Measurements from ENCODE around the gene AMZ2.
A peak's percentile ranks its signal among the peaks of the same experiment; 100 is the strongest.
"Not testable (repeated sequence)": the region's sequence is repeated elsewhere in the genome, so short reads cannot be mapped to it uniquely, and the experiment has no call there.

Gene AMZ2

DNA sequence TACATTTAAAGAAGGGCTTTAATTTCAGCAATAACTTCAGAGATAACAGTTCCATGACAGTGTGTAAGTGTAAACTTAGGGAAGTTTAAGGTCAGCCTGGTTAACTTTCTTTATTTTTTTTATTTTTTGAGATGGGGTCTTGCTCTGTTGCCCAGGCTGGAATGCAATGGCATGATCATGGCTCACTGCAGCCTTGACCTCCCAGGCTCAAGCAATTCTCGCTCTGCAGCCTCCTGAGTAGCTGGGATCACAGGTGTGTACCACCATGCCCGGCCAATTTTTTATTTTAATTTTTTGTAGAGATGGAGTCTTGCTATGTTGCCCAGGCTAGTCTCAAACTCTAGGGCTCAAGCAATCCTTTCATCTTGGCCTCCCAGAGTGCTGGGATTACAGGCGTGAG lies 28.5 kb downstream of the AMZ2 start:
- DNase-seq; in situ Hi-C loops (cut with HindIII; ENCODE audit: low pct_ligation_motif_present, low pct_unique_long_range_greater_than_20kb, low sequenced_read_pairs): not testable (repeated sequence)

DNA sequence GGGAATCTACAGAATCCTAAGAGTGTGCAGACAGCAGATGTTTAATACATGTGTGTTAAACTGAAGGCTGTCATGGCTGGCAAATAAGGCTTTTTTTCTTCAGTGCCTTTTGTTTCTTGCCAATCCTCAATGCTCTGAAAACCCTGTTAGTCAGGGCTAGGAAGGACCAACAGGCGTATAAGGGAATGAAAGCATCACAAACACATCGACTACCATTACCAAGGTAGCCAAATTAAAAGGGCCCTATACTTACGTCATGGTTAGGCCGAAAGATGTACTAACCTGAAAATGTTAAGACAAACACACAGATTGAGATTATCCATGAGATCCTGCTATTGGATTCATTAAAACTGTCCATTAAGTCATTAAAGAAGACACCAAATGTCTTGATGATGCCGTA lies 30.0 kb downstream of the AMZ2 start:
- DNase-seq = no peak
- in situ Hi-C loops (cut with HindIII; ENCODE audit: low pct_ligation_motif_present, low pct_unique_long_range_greater_than_20kb, low sequenced_read_pairs) = no loop called here

DNA sequence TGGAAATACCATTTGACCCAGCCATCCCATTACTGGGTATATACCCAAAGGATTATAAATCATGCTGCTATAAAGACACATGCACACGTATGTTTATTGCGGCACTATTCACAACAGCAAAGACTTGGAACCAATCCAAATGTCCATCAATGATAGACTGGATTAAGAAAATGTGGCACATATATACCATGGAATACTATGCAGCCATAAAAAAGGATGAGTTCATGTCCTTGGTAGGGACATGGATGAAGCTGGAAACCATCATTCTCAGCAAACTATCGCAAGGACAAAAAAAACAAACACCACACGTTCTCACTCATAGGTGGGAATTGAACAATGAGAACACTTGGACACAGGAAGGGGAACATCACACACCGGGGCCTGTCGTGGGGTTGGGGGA lies 34.1 kb downstream of the AMZ2 start:
- DNase-seq; in situ Hi-C loops (cut with HindIII; ENCODE audit: low pct_ligation_motif_present, low pct_unique_long_range_greater_than_20kb, low sequenced_read_pairs): not testable (repeated sequence)

DNA sequence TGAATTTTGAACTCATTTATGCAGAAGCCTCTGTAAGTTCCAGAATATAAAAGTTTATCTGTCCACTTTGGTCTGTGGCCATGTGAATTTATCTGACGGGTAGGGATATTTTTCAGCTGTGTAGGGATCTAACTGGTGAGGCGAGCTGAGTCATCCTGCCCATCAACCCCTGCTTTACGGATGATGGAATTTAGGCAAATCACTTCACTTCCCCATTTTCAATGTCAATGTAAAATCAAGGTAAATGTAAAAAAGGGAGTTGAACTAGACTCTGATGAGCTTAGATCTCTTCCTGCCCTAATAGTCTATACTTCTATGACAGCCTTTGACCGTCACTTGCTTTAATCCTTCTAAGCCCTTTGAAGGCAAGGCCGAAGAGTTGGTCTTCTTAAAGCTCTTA lies 40.5 kb downstream of the AMZ2 start:
- DNase-seq = no peak
- in situ Hi-C loops (cut with HindIII; ENCODE audit: low pct_ligation_motif_present, low pct_unique_long_range_greater_than_20kb, low sequenced_read_pairs) = no loop called here

DNA sequence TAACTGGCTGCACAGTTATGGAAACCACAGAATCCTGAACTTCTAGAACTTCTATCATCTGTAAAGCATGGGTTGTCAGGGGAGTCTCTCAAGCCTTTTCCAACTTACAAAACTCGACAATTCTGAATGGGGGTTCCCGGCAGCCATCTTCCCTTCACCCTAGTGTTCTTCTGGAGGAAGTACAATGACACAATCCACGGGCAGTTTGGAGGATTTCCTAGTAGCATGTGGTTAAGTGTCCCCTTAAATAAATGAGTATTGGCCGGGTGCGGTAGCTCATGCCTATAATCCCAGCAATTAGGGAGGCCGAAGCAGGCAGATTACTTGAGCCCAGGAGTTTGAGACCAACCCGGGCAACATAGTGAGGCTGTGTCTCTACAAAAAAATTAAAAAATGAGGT lies 41.0 kb downstream of the AMZ2 start:
- no peak for DNase-seq
- in situ Hi-C loops (cut with HindIII; ENCODE audit: low pct_ligation_motif_present, low pct_unique_long_range_greater_than_20kb, low sequenced_read_pairs) = no loop called here

DNA sequence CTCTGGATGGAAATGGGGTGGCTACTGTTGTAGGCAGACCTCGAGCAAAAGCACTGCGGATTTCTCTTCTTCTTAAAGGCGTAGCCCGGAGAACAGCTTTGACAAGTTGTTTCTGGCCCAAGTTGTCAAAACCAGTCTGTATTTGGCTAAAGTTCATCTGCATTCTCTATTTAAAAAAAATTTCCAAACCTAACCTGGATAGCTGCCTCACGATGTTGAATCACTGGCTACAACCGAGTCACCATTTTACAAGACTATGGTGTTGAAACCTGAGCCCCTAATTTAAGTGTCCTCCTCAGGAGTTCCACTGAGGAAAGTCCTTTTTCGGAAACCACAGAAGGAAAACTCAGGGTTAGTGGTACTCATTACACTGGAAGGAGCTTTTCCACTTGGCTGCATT lies 41.6 kb downstream of the AMZ2 start:
- no peak for DNase-seq
- in situ Hi-C loops (cut with HindIII; ENCODE audit: low pct_ligation_motif_present, low pct_unique_long_range_greater_than_20kb, low sequenced_read_pairs) = no loop called here

DNA sequence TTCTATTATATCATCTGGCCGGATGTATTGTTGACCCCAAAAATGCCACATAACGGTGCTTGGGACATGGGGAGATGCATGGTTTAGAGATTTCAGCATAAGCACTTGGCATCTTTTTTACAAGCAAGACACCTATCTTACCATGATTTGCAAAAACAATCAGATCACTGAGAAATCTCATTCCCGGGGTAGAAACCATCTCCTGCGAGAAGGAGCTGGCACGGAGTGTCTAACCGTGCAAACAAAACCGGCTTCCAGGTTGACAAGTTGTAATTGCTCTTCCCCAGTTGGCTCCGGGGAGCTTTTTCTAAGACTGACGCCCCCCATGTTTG lies 42.1 kb downstream of the AMZ2 start:
- no peak for DNase-seq
- in situ Hi-C loops (cut with HindIII; ENCODE audit: low pct_ligation_motif_present, low pct_unique_long_range_greater_than_20kb, low sequenced_read_pairs) = no loop called here

DNA sequence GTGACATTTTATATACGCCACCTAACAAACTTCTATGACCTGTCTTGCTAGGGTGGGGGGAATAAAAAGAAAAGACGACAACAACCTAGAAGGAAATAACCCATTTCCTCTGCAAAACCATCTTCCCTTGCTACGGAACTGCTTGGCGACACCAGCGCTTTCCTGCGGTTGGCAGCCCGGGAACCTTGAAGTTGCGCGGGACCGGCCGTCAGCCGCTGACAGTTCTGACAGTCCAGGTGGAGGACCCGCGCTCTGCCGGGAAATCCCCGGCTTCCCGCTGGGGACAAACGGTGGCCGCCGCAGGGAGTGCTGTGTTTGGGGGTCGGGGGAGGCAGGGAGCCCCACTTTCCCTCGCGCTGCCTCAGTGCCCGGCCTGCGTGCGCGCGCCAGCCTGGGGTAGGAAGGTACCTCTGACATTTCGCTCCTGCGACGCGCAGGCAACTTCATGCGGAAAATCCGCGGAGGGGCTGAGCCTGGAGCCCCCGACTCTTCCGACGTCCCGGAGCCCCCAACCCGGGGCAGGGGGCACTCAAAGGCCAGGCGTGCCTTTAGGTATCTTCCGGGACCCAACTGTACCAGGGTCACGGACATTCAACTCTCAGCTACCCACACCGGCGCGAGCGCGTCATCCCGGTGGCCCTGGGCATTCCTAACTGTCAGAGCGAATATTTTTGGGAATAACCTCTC lies 42.6 kb downstream of the AMZ2 start:
- in situ Hi-C loops (cut with HindIII; ENCODE audit: low pct_ligation_motif_present, low pct_unique_long_range_greater_than_20kb, low sequenced_read_pairs) = no loop called here
- DNase-seq = no peak

DNA sequence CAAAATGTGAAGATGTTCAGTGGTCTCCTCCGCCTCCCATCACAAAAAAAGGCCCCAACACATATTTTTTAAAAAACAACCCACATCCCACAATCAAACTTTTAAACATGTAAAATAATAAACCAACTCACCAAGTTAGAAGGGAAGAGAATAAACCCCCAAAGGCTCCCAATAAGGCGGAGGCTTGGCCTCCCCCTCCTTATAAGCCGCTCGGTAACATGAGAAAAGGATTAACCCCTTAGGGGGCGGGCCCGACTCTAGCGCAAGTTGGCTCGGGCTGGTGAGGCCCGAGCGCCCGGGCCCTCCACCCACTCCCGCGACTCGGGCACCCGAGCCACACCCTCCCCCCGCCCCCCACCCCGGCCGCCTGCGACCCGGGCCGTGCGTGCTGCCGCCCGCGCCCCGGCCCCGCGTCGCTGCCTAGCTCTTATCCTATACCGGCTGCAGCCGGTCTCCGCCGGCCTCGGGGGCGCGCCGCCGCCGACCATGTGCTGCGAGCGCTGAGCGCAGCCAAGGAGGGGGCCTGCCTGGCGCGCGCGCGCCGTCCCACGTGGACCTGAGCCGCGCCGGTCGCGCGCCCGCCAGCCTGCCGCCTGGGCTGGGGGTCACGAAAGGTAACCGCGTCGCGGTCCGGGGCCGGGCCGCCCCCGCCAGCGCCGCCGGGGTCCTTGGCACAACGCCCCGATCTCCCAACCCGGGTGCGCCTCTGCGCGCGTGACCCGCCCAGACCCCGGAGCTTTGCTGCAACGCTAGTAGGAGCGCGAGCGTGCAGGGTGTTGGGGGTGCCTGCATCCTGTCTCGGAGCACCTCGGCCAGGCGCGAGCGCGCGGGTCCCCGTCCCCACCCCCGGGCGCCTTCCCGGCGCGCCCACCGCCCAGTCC lies 43.4 kb downstream of the AMZ2 start, which contains the start of the genes ARSG and SLC16A6:
Gene ARSG, plus strand, starts transcription at position 541 of the 881 bp plus-strand sequence. CDS start 15,999 bp downstream, outside the sequence.
Gene SLC16A6, minus strand, starts transcription at position 173 of the 881 bp plus-strand sequence. CDS start 12,807 bp downstream, outside the sequence.
- in situ Hi-C loops (cut with HindIII; ENCODE audit: low pct_ligation_motif_present, low pct_unique_long_range_greater_than_20kb, low sequenced_read_pairs) = no loop called here
- peak; percentile 76 for DNase-seq

DNA sequence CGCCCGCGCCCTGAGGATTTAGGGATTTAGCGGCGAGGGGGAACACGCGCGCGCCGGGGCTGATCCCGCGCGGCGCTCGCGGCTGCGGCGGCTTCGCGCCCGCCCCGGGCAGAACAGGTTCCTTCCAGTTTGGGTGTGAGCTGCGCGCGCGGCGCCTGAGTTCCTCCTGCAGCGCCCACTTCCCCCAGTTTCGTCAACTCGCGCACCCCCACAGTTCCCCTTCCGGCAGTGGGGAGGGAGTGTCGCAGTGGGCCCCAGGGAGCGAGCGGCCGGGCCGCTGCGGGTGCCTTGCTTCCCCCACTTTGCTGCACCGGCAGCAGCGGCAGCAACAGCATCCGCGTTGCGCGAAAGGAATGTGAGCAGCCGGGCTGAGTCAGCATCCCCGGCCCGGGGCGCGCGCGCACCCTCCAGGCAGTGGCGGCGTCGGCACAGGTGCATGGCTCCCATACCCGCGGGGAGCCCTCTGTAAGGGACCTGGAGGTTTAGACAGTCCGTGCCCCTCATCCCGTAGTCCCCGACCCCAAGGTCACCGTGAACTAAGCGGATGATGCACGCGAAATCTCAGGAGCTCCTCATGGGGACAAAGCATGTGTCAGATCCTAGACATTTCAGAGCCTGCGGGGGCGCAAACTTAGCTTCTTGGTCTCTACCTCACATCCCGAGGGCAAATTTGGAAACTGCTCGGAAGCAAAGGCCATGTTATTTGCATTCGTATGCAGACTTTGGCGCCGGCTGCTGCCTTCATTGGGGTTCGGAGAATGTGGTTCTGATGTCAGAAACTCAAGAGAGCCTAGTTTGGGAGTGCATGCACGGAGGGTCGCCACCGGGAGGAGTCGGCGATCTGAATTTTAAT lies 44.2 kb downstream of the AMZ2 start:
- peak; percentile 86 for DNase-seq
- in situ Hi-C loops (cut with HindIII; ENCODE audit: low pct_ligation_motif_present, low pct_unique_long_range_greater_than_20kb, low sequenced_read_pairs) = no loop called here

DNA sequence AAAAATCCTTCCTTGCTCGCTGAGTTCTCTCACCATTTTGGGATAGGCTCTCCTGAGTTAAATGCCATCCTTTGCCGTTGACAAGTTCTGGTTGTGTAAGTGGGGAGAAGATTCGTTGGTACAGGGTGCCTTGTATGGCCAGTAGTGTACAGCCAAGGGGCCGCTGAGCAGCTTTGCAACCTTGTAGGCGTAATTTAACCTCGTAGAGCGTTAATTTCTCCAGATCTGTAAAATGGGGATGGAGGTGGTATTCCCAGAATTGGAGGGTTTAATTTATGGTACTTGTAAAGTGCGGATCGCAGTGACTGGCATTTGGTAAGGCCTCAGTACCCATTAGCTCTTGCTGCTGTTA lies 44.8 kb downstream of the AMZ2 start:
- DNase-seq = no peak
- in situ Hi-C loops (cut with HindIII; ENCODE audit: low pct_ligation_motif_present, low pct_unique_long_range_greater_than_20kb, low sequenced_read_pairs) = no loop called here

DNA sequence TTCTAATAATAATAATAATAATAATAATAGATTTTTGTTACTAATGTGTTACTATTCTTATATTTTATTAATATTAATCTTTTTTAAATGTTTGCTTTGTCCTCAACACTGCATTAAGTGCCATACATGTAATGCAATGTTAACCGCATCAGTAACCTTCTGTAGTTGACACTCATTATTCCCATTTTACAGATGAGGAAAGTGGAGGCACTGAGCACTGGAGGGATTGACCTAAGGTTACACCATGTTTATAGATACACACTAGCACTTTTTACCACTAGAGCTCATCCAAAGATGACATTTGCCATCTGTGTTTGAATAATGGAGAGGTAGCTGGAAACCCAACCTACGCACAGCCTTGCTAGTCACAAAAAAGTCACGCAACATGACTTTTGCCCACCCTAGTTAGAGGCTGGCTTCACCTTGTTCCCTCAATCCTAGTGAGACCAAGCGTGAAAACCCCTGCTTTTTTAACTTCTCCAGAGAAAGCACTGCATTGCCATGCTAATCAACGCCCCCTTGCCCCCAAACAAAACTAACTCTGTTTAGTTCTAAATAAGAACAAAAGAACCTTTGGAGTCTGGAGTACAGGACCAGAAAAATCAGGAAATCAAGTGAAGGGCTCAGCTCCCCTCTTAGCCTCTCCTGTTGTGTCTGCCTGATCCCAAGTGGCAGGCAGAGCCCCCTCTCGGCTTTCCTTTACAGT lies 45.8 kb downstream of the AMZ2 start:
- no peak for DNase-seq
- in situ Hi-C loops (cut with HindIII; ENCODE audit: low pct_ligation_motif_present, low pct_unique_long_range_greater_than_20kb, low sequenced_read_pairs) = no loop called here

DNA sequence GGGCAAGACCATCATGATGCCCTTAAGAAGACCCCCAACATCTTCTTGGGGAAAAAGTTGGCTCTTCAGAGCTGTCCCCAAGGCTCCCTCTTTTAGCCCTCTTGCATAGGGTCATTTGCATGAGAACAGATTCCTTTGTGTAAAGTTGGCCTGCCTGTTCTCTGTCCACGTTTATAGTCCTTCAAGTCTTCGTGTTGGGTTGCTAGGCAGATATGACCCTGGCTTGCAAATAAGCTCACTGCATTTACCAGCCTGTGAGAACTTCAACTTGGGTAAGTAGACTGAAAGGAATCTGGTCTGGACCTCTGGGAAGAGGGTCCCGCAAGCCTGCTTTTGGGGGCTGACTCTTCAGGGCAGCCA lies 46.3 kb downstream of the AMZ2 start:
- in situ Hi-C loops (cut with HindIII; ENCODE audit: low pct_ligation_motif_present, low pct_unique_long_range_greater_than_20kb, low sequenced_read_pairs) = no loop called here
- DNase-seq = no peak

DNA sequence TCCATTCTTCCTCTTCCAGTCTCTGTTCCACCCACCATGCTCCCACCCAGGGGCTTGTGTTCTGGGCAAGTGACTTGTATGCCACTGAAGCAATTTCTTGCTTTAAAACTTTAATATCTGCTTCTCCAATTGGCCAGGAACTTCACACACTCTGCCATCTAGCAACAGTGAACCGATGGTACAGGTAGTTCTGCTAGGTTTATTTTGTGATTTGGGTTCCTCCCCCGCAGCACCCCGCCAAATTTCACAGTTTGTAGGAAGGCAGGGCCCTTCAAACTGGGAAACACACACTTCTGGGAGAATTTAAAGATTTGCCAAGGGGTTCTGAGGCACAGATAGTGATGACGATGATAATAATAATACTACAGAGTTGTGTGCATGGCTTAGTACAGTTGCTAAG lies 46.8 kb downstream of the AMZ2 start:
- DNase-seq = no peak
- in situ Hi-C loops (cut with HindIII; ENCODE audit: low pct_ligation_motif_present, low pct_unique_long_range_greater_than_20kb, low sequenced_read_pairs) = no loop called here

DNA sequence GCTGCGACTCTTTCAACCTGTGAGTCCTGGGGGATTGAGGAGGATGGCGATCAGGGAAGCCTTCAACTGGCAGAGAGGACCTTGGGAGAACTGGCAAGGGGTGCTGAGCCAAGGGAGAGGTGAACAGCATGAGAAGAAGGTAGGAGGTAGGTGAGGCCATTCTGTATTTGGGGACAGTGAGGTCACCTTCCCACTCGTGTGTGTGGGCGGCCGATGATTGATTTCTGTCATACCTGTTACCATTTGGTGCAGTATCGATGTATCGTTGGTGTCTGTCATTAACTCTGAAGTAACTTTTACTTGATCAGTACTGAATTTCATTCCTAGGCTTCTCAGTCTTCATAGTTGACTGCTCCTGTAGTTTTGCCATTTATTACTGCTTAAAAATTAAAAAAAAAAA lies 47.2 kb downstream of the AMZ2 start:
- no peak for DNase-seq
- in situ Hi-C loops (cut with HindIII; ENCODE audit: low pct_ligation_motif_present, low pct_unique_long_range_greater_than_20kb, low sequenced_read_pairs) = no loop called here

DNA sequence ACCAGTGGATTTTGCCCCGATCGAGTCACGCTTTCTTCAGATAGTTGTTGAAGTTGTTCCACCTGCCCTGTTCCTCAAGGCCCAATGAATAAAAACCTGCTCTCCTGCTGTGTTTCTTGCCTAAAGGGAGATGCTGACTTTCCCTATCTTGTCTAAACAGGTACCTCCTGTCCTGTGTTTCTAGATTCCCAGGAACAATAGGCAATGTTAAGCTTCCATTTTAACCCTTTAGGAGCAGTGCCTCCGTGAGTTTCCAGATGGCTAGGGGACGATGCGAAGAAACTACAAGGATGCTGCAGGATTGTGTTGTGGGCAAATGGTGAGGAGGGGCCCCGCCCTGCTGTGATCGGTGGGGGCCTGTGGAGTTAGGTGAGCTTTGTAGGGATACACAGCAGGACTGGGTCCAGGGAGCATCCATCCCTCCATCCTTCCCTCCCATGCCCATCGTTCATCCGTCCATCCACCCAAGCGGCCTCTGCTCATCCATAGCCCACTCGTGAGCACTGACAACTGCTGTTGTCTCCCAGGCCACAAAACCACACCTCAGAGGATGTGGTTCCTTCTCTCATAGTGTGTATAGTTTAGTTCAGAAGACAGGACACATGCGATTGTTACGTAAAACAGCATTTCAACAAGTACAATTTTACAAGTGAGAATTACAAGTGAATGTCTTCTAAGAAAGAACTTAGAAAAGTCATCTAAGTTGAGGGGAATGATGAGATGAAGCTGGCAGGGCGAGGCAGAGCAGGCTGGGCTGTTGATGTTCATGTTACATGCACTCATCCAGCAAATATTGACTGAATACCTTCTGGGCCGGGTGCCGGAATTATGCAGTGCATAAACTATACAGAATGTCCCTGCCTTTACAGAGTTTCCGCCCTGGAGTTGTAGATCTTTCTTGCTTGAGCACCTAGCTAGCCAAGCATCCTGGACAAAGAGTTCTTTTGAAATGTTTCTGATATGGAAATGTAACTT lies 48.7 kb downstream of the AMZ2 start:
- DNase-seq = no peak
- in situ Hi-C loops (cut with HindIII; ENCODE audit: low pct_ligation_motif_present, low pct_unique_long_range_greater_than_20kb, low sequenced_read_pairs) = no loop called here

DNA sequence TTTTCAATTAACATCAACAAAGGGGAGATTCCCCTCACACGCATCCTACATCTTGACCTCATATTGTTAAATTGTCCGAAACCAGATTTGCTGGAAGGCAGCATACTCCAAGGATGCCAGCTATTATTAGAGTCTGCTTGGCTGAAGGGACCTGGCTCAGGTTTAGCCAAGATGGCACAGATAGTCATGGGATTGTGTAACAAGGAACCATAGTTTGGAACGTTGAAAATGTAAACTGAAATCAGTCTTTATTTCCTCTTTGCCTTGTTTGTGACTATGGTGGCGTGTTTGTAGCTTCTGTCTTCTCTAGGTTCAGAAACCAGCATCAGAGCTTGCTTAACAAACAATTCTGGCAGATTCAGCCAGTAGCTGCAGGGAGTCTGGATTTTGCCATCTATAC lies 49.4 kb downstream of the AMZ2 start:
- in situ Hi-C loops (cut with HindIII; ENCODE audit: low pct_ligation_motif_present, low pct_unique_long_range_greater_than_20kb, low sequenced_read_pairs) = no loop called here
- no peak for DNase-seq

DNA sequence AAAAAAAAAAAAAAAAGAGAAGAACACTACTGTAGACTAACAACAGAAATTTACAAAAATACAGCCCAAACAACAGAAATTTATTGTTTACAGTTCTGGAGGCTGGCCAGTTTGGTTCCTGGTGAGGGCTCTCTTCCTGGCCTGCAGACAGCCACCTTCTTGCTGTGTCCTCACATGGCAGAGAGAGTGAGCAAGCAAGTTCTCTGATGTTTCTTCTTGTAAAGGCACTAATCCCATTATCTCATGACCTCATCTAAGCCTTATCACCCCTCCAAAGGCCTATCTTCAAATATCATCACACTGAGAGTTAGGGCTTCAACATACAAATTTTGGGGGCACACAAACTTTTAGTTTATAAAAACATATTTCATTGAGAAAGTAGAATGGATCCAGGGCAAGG lies 50.8 kb downstream of the AMZ2 start:
- in situ Hi-C loops (cut with HindIII; ENCODE audit: low pct_ligation_motif_present, low pct_unique_long_range_greater_than_20kb, low sequenced_read_pairs) = no loop called here
- DNase-seq = no peak

Measured in ACHN (cell line).